WTC11 (cell line): ENCODE measurements around the gene SLC22A25. TPM values are rescaled to one million over a fixed set of nuclear protein-coding genes. Genes with fewer than 3 reads are reported as not detected.
A peak's percentile ranks its signal among the peaks of the same experiment; 100 is the strongest.

Experiments used
- ATAC-seq: fragments of 200-7000 bp; cut with Tn5 transposase; 2 replicates; pipeline ENCODE4 v1.10.0; 2021; ENCODE audit warnings: mild to moderate bottlenecking, moderate library complexity
- Bru-seq: library from RNA; stranded (reverse); fragments of 400-500 nt; gene quantifications from one replicate; lab custom pipeline; 2021; lab: Mats Ljungman, UMichigan
- CTCF ChIA-PET: fragments of 300-600 bp; sonication (Branson Sonifier 250); formaldehyde crosslinking; loops from one replicate; lab custom pipeline; 2021; ENCODE audit warnings: antibody characterized with exemption; lab: Charles Lee
- POLR2A ChIA-PET: fragments of 350-600 bp; sonication (Branson Sonifier 250); formaldehyde crosslinking; loops from one replicate; lab custom pipeline; 2021; ENCODE audit warnings: antibody characterized with exemption; lab: Charles Lee
- DNase-seq: peaks from one replicate; pipeline ENCODE4 v3.0.0; 2021; ENCODE audit warnings: low spot score
- H3K27ac Mint-ChIP-seq: 2 replicates; pipeline ENCODE4 v1.8.0; 2021; ENCODE audit warnings: mixed read lengths
- H3K27me3 Mint-ChIP-seq: 2 replicates; pipeline ENCODE4 v1.8.0; 2021; ENCODE audit warnings: low read depth, mild to moderate bottlenecking, moderate library complexity, mixed read lengths
- H3K36me3 Mint-ChIP-seq: 2 replicates; pipeline ENCODE4 v1.8.0; 2021; ENCODE audit warnings: mixed read lengths
- H3K4me1 Mint-ChIP-seq: 2 replicates; pipeline ENCODE4 v1.8.0; 2022; ENCODE audit warnings: mixed read lengths
- H3K4me3 Mint-ChIP-seq: 2 replicates; pipeline ENCODE4 v1.8.0; 2021; ENCODE audit warnings: mild to moderate bottlenecking, moderate library complexity, mixed read lengths
- H3K9me3 Mint-ChIP-seq: 2 replicates; pipeline ENCODE4 v1.8.0; 2021; ENCODE audit warnings: mixed read lengths
- CREM ChIP-seq: sonication (generic); formaldehyde crosslinking; IDR thresholded peaks from 2 replicates; pipeline ENCODE4 v1.8.1; 2022; ENCODE audit warnings: mild to moderate bottlenecking, missing genetic modification reagents, moderate library complexity
- FOXK1 ChIP-seq: sonication (generic); formaldehyde crosslinking; IDR thresholded peaks from 2 replicates; pipeline ENCODE4 v1.8.0; 2022; ENCODE audit warnings: mild to moderate bottlenecking, moderate library complexity, missing genetic modification reagents
- HMGA2 ChIP-seq: fragments of 250-450 bp; sonication (Bioruptor Pico); IDR thresholded peaks from 2 replicates; pipeline ENCODE4 v1.4.0; 2021; ENCODE audit warnings: mild to moderate bottlenecking, moderate library complexity
- JUN ChIP-seq: sonication (generic); formaldehyde crosslinking; IDR thresholded peaks from 2 replicates; pipeline ENCODE4 v1.8.0; 2023; ENCODE audit warnings: mild to moderate bottlenecking, missing genetic modification reagents
- PRRX2 ChIP-seq: fragments of 250-450 bp; sonication (Bioruptor Pico); IDR thresholded peaks from 2 replicates; pipeline ENCODE4 v1.8.0; 2021; ENCODE audit warnings: mild to moderate bottlenecking
- SOX15 ChIP-seq: fragments of 250-450 bp; sonication (Bioruptor Pico); IDR thresholded peaks from 2 replicates; pipeline ENCODE4 v1.9.0; 2021; ENCODE audit warnings: mild to moderate bottlenecking
- TEAD1 ChIP-seq: sonication (generic); formaldehyde crosslinking; IDR thresholded peaks from 2 replicates; pipeline ENCODE4 v1.8.0; 2022; ENCODE audit warnings: mild to moderate bottlenecking, missing genetic modification reagents
- ZNF263 ChIP-seq: sonication (generic); formaldehyde crosslinking; IDR thresholded peaks from 2 replicates; pipeline ENCODE4 v1.8.1; 2022; ENCODE audit warnings: low read depth, mild to moderate bottlenecking, moderate library complexity, missing genetic modification reagents
- ZNF317 ChIP-seq: sonication (generic); formaldehyde crosslinking; IDR thresholded peaks from 2 replicates; pipeline ENCODE4 v1.8.1; 2023; ENCODE audit warnings: low read depth, mild to moderate bottlenecking, moderate library complexity, missing genetic modification reagents, borderline replicate concordance
- ZNF396 ChIP-seq: fragments of 250-450 bp; sonication (Bioruptor Pico); IDR thresholded peaks from 2 replicates; pipeline ENCODE4 v1.8.0; 2021; ENCODE audit warnings: mild to moderate bottlenecking, moderate library complexity, borderline replicate concordance
- long read RNA-seq, 3 experiments: library from RNA in 1 of 3; library from capped mRNA in 1 of 3; library from polyadenylated mRNA in 1 of 3; unstranded in 2 of 3; stranded (forward) in 1 of 3; transcript quantifications; one replicate each; pipeline ENCODE4 v2.0.0, GENCODE V29; 2021
- total RNA-seq: library from RNA; stranded (reverse); gene quantifications from 3 replicates; pipeline ENCODE4 v1.2.3, GENCODE V29; 2021
- TF ChIP-seq, protein P1 (sequence below): sonication (generic); formaldehyde crosslinking; IDR thresholded peaks from 2 replicates; pipeline ENCODE4 v1.8.0; 2022; ENCODE audit warnings: mild to moderate bottlenecking, missing genetic modification reagents
- TF ChIP-seq, protein P2 (sequence below): sonication (generic); formaldehyde crosslinking; IDR thresholded peaks from 2 replicates; pipeline ENCODE4 v1.8.1; 2022; ENCODE audit warnings: low read depth, missing genetic modification reagents, borderline replicate concordance
- TF ChIP-seq, protein P3 (sequence below): fragments of 250-450 bp; sonication (Bioruptor Pico); IDR thresholded peaks from 2 replicates; pipeline ENCODE4 v1.9.0; 2021; ENCODE audit warnings: moderate library complexity, mild to moderate bottlenecking, inconsistent platforms, borderline replicate concordance
- TF ChIP-seq, protein P4 (sequence below): fragments of 250-450 bp; sonication (Bioruptor Pico); IDR thresholded peaks from 2 replicates; pipeline ENCODE4 v1.9.0; 2021; ENCODE audit warnings: mild to moderate bottlenecking, borderline replicate concordance
- TF ChIP-seq, protein P5 (sequence below): fragments of 200-600 bp; IDR thresholded peaks from 2 replicates; pipeline ENCODE4 v1.8.0; 2022; ENCODE audit warnings: antibody characterized with exemption
- TF ChIP-seq, protein P6 (sequence below): sonication (generic); formaldehyde crosslinking; IDR thresholded peaks from 2 replicates; pipeline ENCODE4 v1.8.1; 2022; ENCODE audit warnings: mild to moderate bottlenecking, moderate library complexity, missing genetic modification reagents
- TF ChIP-seq, protein P7 (sequence below): fragments of 250-450 bp; sonication (Bioruptor Pico); IDR thresholded peaks from 2 replicates; pipeline ENCODE4 v1.9.0; 2021; ENCODE audit warnings: mild to moderate bottlenecking
- TF ChIP-seq, protein P8 (sequence below): sonication (generic); formaldehyde crosslinking; IDR thresholded peaks from 2 replicates; pipeline ENCODE4 v1.8.1; 2023; ENCODE audit warnings: mild to moderate bottlenecking, missing genetic modification reagents, moderate library complexity
- TF ChIP-seq, protein P9 (sequence below): fragments of 250-450 bp; sonication (Bioruptor Pico); IDR thresholded peaks from 2 replicates; pipeline ENCODE4 v1.8.0; 2021; ENCODE audit warnings: mild to moderate bottlenecking

SLC22A25 gene
- not detected in 3 replicates for total RNA-seq
- percentile 5 among the genes with signal in this experiment for Bru-seq, nascent RNA
- long read RNA-seq, experiment 1, result 0 reads
- long read RNA-seq, experiment 2, result 0 reads
- long read RNA-seq, experiment 3, result 0 reads

DNA sequence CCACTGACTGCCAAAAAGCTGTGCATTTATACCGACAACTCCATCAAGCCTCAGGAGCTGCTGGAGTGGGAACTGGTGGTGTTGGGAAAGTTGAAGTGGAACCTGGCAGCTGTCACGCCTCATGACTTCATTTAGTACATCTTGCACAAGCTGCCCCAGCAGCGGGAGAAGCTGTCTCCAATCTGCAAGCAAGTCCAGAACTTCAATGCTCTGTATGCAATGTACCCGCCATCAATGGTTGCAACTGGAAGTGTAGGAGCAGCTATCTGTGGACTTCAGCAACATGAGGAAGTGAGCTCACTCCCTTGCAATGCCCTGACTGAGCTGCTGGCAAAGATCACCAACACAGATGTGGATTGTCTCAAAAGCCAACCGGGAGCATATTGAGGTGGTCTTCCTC, at the start of gene SLC22A25:
TSS of gene SLC22A25 (minus strand) at position 67 of the 400 bp plus-strand sequence. CDS start 13,947 bp downstream, outside the sequence.
- H3K4me3 Mint-ChIP-seq, result no peak within 1 kb of the TSS
- H3K27me3 Mint-ChIP-seq, result peaks cover 37% of the 10 kb centered on the region
- no peaks in the 10 kb centered on the region for H3K36me3 Mint-ChIP-seq
- ATAC-seq (no peak), DNase-seq (no peak)
- ChIA-PET CTCF (interaction anchor here (0.9 to 1.6 kb wide), 2 partner anchors 15 to 338 kb away, joined by 3 read pairs; no protein-coding TSS in a partner anchor), POLR2A (no interaction called here)
- H3K9me3 Mint-ChIP-seq, result peaks cover 4% of the 10 kb centered on the region; the same call in 1 of the 2 replicates
- TF ChIP-seq, protein P1, sequence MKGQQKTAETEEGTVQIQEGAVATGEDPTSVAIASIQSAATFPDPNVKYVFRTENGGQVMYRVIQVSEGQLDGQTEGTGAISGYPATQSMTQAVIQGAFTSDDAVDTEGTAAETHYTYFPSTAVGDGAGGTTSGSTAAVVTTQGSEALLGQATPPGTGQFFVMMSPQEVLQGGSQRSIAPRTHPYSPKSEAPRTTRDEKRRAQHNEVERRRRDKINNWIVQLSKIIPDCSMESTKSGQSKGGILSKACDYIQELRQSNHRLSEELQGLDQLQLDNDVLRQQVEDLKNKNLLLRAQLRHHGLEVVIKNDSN (CRISPR knock-in tag), result no peak
- H3K27ac Mint-ChIP-seq, result no peak within 1 kb of the TSS
- H3K4me1 Mint-ChIP-seq, result peaks cover 6% of the 10 kb centered on the region

DNA sequence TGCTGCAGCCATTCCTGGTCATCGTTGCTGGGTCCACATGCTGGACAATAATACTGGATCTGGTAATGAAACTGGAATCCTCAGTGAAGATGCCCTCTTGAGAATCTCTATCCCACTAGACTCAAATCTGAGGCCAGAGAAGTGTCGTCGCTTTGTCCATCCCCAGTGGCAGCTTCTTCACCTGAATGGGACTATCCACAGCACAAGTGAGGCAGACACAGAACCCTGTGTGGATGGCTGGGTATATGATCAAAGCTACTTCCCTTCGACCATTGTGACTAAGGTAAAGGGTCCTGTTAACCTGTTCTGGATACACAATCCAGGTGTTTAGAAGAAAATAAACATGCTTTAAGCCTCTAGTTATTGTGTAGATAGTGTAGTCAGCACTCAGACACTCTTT, 46.9 kb upstream of the SLC22A25 start:
- no peak overlapping the region for H3K4me3 Mint-ChIP-seq
- POLR2A ChIA-PET, result interaction anchor here (0.6 kb wide), 1 partner anchor 200 kb away, joined by 3 read pairs; no protein-coding TSS in a partner anchor
- TF ChIP-seq SOX15 (CRISPR knock-in tag) (no peak), ZNF396 (CRISPR knock-in tag) (no peak), PRRX2 (CRISPR knock-in tag) (no peak)
- TF ChIP-seq, protein P2, sequence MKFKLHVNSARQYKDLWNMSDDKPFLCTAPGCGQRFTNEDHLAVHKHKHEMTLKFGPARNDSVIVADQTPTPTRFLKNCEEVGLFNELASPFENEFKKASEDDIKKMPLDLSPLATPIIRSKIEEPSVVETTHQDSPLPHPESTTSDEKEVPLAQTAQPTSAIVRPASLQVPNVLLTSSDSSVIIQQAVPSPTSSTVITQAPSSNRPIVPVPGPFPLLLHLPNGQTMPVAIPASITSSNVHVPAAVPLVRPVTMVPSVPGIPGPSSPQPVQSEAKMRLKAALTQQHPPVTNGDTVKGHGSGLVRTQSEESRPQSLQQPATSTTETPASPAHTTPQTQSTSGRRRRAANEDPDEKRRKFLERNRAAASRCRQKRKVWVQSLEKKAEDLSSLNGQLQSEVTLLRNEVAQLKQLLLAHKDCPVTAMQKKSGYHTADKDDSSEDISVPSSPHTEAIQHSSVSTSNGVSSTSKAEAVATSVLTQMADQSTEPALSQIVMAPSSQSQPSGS (CRISPR knock-in tag), result no peak
- TF ChIP-seq, protein P3, sequence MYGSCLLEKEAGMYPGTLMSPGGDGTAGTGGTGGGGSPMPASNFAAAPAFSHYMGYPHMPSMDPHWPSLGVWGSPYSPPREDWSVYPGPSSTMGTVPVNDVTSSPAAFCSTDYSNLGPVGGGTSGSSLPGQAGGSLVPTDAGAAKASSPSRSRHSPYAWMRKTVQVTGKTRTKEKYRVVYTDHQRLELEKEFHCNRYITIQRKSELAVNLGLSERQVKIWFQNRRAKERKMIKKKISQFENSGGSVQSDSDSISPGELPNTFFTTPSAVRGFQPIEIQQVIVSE, result no peak
- H3K27me3 Mint-ChIP-seq, result peaks cover 19% of the 10 kb centered on the region
- ATAC-seq (no peak), DNase-seq (no peak)
- no peaks in the 10 kb centered on the region for H3K4me1 Mint-ChIP-seq
- H3K9me3 Mint-ChIP-seq, result peaks cover 33% of the 10 kb centered on the region
- H3K36me3 Mint-ChIP-seq, result no peaks in the 10 kb centered on the region
- CTCF ChIA-PET, result no interaction called here
- no peak overlapping the region for H3K27ac Mint-ChIP-seq

DNA sequence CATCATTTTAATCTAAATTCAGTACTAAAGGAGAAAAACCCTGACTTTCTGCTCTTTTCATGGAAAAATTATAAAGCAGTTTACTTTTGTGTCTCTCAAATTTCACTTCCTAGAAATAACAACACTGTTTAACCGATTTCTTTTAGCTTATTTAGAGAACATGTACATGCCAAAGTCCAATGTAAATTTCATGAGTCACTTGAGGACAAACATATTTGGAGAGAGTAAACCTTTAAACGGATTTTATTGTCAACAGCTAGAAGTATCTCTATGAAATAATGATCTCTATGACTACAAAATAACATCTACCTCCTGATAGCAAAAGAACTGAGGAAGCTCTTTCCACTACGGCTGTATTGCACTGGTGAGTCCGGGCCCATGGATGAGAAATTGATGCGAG, 46.3 kb upstream of the SLC22A25 start:
- ATAC-seq (no peak), DNase-seq (no peak)
- CTCF ChIA-PET, result no interaction called here
- Mint-ChIP-seq H3K27me3 (peaks cover 25% of the 10 kb centered on the region), H3K9me3 (peaks cover 33% of the 10 kb centered on the region), H3K27ac (no peak overlapping the region), H3K4me1 (no peaks in the 10 kb centered on the region), H3K4me3 (no peak overlapping the region), H3K36me3 (no peaks in the 10 kb centered on the region)
- POLR2A ChIA-PET, result no interaction called here
- no peak for TF ChIP-seq JUN
- TF ChIP-seq ZNF263 (CRISPR knock-in tag), result no peak
- TF ChIP-seq, protein P4, sequence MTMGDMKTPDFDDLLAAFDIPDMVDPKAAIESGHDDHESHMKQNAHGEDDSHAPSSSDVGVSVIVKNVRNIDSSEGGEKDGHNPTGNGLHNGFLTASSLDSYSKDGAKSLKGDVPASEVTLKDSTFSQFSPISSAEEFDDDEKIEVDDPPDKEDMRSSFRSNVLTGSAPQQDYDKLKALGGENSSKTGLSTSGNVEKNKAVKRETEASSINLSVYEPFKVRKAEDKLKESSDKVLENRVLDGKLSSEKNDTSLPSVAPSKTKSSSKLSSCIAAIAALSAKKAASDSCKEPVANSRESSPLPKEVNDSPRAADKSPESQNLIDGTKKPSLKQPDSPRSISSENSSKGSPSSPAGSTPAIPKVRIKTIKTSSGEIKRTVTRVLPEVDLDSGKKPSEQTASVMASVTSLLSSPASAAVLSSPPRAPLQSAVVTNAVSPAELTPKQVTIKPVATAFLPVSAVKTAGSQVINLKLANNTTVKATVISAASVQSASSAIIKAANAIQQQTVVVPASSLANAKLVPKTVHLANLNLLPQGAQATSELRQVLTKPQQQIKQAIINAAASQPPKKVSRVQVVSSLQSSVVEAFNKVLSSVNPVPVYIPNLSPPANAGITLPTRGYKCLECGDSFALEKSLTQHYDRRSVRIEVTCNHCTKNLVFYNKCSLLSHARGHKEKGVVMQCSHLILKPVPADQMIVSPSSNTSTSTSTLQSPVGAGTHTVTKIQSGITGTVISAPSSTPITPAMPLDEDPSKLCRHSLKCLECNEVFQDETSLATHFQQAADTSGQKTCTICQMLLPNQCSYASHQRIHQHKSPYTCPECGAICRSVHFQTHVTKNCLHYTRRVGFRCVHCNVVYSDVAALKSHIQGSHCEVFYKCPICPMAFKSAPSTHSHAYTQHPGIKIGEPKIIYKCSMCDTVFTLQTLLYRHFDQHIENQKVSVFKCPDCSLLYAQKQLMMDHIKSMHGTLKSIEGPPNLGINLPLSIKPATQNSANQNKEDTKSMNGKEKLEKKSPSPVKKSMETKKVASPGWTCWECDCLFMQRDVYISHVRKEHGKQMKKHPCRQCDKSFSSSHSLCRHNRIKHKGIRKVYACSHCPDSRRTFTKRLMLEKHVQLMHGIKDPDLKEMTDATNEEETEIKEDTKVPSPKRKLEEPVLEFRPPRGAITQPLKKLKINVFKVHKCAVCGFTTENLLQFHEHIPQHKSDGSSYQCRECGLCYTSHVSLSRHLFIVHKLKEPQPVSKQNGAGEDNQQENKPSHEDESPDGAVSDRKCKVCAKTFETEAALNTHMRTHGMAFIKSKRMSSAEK, result no peak
- TF ChIP-seq, protein P5, sequence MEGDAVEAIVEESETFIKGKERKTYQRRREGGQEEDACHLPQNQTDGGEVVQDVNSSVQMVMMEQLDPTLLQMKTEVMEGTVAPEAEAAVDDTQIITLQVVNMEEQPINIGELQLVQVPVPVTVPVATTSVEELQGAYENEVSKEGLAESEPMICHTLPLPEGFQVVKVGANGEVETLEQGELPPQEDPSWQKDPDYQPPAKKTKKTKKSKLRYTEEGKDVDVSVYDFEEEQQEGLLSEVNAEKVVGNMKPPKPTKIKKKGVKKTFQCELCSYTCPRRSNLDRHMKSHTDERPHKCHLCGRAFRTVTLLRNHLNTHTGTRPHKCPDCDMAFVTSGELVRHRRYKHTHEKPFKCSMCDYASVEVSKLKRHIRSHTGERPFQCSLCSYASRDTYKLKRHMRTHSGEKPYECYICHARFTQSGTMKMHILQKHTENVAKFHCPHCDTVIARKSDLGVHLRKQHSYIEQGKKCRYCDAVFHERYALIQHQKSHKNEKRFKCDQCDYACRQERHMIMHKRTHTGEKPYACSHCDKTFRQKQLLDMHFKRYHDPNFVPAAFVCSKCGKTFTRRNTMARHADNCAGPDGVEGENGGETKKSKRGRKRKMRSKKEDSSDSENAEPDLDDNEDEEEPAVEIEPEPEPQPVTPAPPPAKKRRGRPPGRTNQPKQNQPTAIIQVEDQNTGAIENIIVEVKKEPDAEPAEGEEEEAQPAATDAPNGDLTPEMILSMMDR, result no peak
- TF ChIP-seq HMGA2 (CRISPR knock-in tag), result no peak
- TF ChIP-seq FOXK1 (CRISPR knock-in tag), result no peak
- TF ChIP-seq, protein P6, sequence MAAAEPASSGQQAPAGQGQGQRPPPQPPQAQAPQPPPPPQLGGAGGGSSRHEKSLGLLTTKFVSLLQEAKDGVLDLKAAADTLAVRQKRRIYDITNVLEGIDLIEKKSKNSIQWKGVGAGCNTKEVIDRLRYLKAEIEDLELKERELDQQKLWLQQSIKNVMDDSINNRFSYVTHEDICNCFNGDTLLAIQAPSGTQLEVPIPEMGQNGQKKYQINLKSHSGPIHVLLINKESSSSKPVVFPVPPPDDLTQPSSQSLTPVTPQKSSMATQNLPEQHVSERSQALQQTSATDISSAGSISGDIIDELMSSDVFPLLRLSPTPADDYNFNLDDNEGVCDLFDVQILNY (CRISPR knock-in tag), result no peak
- no peak for TF ChIP-seq ZNF396 (CRISPR knock-in tag)
- no peak for TF ChIP-seq TEAD1 (CRISPR knock-in tag)
- TF ChIP-seq, protein P7, sequence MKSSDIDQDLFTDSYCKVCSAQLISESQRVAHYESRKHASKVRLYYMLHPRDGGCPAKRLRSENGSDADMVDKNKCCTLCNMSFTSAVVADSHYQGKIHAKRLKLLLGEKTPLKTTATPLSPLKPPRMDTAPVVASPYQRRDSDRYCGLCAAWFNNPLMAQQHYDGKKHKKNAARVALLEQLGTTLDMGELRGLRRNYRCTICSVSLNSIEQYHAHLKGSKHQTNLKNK (CRISPR knock-in tag), result no peak
- no peak for TF ChIP-seq CREM (CRISPR knock-in tag)
- TF ChIP-seq, protein P8, sequence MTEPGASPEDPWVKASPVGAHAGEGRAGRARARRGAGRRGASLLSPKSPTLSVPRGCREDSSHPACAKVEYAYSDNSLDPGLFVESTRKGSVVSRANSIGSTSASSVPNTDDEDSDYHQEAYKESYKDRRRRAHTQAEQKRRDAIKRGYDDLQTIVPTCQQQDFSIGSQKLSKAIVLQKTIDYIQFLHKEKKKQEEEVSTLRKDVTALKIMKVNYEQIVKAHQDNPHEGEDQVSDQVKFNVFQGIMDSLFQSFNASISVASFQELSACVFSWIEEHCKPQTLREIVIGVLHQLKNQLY (CRISPR knock-in tag), result no peak
- TF ChIP-seq, protein P9, sequence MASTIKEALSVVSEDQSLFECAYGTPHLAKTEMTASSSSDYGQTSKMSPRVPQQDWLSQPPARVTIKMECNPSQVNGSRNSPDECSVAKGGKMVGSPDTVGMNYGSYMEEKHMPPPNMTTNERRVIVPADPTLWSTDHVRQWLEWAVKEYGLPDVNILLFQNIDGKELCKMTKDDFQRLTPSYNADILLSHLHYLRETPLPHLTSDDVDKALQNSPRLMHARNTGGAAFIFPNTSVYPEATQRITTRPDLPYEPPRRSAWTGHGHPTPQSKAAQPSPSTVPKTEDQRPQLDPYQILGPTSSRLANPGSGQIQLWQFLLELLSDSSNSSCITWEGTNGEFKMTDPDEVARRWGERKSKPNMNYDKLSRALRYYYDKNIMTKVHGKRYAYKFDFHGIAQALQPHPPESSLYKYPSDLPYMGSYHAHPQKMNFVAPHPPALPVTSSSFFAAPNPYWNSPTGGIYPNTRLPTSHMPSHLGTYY (CRISPR knock-in tag), result no peak
- TF ChIP-seq ZNF317 (CRISPR knock-in tag), result no peak
